GM21390 (cell line): ENCODE measurements around the gene TSHZ1.

Experiments used
- ATAC-seq: cut with Tn5 transposase; IDR thresholded peaks from one replicate; pipeline ENCODE4 v1.9.1; 2021; ENCODE audit not compliant: unreplicated experiment

The TSHZ1 gene

DNA sequence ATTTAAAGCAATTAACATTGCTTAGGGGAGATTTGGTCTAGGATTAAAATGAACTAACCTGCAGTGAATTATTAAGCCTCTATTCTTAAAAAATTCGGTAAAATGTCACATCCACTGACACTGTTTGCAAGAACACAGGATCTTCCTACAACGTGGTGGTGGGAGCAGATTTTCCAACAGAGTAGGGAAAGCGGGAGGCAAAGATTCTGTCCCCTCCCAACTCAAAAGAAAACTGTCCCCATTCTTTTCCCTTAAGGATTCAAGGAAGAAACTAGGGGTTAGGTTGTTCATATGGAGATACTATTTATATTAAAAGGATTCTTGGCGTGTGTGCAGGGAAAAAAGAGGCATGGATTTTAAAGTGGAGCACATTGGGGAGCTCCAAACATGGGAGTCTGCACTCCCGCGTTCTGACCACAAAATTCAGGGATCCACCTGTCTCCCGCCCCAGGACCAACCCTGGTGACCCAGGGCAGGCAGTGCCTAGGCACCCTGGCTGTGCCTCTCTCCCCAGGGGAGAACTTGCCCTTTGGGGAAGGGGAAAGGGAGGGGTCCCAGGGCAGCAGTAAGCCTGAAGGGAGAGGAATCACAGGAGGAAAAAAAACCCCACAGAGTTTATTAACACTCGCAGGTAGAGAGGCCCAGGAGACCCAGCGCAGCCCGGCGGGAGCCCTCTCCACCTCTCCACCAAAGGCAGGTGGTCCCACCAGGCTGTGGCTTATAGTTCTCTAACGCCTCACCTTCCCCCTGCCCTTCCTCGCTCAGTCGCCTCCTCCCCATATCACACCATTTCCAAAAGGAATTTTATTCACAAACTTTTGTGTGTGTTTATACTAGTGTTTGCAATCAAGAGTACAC, 3.9 kb upstream of the TSHZ1 start:
- no peak for ATAC-seq

DNA sequence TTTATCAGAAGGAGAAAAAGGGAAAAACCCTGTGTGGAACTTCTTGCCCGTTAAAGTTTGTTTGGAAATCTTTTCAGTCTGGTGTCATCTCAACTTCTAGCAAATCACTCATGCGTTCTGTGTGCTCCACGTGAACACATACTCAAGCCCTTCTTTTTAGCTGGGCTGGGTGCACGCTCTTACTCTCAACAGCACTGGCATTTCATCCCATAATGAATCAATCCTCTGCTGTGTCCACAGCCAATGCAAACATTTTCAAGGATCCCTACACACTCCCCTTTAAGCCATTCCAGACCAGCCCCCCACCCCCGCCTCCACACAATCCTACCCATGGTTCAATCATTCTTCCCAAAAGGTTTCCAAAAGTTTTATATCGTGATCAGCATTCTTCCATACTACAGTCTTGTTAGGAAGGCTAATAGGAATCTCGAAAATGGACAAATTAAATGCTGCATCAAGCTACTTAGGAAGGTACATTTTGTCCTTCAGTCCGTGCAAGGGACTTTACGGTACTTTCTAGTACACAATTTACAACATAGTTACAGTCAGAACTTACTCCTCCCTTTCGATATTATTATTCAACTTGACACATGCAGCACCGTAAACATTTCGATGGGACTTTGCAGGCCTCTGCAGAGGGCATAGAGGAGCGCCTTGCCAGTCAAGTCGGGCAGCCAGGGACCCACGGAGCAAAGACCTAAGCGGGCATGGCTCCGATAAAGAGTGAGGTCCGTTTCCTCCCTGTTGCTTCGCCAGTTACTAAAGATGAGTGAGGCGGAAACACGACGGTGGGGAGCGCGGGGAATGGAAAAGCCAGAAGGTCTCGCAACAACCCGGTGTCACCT, 3.1 kb upstream of the TSHZ1 start:
- no peak for ATAC-seq

DNA sequence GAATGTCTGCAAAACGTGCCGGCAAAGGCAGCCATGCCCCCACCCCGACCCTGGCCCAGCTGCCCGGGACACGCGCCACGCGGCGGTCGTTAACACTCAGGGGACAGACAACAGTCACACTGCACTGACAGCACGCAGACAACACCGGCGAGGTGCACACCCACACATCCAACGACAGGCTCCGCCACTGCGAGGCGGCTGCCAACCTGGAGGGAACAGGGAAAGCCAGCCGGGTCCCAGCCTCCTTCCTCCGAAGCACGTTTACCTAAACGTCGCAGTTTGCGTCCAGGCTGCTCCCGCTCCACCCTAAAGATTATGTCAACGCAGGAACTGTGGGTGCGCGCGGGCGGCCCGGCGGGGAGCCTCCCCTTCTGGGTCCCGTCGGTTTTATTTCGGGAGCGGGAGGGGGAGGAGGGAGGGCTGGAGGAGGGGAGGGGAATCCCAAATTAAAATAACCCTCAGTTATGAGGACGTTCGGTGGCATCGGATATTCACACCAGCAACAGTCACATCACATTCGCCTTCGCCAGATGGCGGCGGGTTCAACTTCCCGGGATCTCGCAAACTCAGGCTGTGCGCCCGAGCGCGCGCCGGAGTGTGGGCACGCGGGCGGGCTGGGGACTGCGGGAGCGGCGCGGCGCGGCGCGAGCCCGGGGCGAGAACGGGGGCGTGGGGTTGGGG, 2.3 kb upstream of the TSHZ1 start:
- ATAC-seq, result peak; percentile 9

DNA sequence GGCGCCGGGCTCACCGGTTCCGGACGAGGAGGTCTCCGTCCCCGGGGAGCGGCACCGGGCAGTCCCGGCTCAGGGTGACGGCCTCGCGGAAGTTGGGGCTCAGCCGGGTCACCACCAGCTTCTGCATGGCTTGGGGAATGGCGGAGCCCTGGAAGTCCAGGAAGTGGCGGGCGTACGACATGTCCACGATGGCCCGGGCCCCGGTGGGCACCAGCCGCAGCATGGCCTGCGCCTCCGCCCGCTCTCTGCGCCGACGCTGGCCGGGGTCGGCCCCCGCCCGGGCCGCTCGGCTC, 1.8 kb upstream of the TSHZ1 start:
- peak; percentile 12 for ATAC-seq

DNA sequence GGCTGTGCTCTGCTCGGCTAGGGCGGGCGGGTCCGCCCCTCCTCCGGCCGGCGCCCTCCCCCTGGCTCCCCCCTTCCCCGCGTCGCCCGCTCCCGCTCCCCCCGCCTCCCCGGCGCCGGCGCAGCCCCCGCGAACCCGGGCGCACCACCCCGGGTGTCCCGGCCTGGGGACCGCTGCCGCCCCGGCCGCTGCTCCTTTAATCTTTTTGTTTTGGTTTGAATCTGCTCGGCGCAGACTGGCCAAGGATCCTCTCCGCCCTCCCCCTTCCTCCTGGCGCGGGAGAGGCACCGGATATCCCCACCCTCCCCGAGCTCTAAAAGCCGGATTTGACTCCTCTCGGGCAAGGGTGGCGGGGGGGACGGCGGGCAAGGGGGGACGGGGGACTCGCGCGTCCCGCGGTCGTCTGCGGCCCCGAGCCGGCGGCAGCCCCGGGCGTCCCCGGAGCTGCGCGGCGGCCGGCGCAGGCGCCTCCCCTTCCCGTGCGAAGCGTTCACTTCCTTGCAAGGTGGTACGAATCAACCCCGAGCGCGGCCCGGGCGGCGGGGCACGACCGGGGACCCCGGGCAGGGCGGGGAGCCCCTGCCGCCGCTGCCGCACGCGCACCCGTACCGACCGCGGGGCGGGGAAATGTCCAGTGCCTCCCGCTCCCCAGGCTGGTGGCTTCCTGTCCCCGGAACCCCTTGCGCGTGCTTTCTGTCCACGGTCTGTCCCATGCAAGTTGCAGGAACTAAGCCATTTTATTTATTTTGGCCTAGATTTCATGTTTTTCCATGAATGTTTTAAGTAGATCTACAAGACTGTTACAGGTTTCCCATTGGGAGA, 1.3 kb upstream of the TSHZ1 start, which contains the start of gene PTGR3:
Gene PTGR3, minus strand, starts transcription at position 11 of the 822 bp plus-strand sequence. CDS start 81 bp downstream, outside the sequence.
- peak; percentile 46 for ATAC-seq

DNA sequence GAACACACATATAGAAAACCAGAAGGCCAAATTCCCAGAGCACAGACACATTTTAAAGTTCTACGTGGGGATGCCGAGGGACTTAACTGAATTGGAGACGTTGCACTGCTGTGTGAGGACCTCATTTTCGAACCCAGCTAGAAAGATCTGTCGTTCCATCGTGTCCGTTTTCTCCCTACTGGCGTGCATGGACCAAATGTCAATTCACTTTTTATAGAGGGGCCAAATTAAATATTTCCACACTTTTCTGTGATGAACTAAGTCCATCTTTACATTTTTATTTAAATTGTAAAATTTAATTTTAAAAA, 692 bp upstream of the TSHZ1 start:
- no peak for ATAC-seq

DNA sequence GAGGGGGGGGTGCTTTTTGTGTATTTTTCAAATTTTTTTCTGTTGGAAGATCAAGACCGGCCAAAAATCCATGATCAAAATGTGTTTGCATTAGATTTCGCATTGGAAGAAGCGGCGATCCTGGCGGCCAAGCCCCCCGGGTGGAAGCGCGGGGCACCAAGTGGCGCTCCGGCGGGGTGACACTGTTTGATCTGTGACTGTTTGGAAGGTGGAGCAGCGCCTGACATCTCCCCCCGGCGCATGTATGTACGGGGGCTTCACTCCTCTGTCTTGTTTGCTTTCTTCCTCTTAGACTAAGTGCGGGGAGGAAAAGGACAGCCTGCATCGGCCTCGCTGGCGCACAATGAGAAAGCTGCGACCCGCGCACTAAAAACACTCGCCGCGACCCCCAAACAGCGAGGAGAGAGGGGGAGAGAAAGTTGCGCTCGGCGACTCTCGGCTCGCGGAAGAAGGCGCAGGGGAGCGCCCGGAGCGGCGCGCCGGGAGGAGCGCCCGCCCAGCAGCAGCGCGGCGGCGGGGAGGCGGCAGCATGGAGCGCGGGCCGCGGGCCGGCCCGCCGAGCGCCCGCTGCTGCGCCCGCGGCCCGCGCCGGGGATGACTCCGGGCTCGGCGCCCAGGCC, 515 bp downstream of the TSHZ1 start:
- ATAC-seq, result no peak

DNA sequence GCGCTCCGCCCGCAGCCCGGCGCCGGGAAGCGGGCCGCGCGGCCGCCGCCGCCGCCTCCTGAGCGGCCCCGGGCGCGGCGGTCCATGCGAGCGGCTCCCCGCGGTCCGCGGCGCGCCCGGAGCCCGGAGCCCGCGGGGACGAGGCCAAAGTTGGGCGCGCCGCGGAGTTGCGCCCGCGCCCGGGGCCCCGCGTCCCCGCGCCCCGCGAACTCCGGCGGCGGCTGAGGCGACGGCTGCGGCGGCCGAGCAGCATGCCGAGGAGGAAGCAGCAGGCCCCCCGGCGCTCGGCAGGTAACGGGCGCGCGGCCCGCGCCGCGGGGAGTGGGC, 992 bp downstream of the TSHZ1 start:
- no peak for ATAC-seq

DNA sequence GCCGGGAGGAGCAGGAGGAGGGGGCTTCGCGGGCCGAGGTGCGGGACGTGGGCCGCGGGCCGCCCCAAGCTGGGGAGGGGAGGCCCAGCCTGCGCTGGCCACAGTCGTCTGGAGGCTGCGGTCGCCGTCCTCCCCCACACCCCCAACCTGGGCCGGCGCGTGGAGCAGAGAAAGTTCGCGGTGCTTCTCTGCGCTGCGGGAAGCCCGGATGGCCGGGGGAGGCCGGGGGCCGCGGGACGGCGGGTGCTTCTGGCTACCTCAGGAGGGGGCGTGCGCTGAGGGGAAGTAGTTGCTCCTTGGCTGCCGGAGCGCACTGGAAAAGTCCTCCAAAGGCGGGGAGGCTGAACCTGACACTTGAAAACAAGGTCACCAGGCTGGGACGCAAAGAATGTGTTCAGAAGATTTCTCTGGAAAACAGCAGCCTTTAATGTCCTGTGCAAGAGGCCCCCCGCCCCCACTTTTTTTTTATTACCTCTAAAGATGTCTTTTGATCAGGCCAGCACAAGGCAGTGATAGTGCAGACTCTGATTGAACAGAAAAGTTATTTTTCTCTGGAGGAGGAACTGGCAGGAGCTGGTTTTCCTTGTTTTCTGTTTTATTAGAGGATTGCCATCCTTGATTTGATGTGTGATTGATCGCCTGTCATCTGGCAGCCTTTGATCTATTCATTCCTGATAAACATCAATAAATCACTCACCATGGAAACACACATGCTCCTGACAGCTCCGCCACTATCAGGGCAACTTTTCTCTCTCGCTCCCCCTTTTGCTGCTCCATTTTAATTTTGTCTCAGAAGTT, 1.6 kb downstream of the TSHZ1 start:
- no peak for ATAC-seq

DNA sequence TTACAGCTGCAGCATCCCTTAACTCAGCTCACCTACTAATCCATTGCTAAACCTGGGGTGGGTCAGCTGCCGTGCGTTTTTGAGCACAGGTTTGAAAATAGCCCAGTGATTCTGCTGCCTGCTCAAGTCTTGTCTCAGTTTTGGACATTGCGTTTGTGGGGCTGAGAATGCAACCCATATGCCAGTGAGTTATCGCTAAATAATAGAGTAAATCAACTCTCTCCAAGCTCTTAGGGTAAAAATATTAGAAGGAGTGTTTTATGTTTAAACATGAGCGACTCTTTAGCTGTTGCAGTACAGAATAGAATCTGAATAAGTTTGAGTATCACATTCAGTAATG, 2.1 kb downstream of the TSHZ1 start:
- ATAC-seq, result no peak

DNA sequence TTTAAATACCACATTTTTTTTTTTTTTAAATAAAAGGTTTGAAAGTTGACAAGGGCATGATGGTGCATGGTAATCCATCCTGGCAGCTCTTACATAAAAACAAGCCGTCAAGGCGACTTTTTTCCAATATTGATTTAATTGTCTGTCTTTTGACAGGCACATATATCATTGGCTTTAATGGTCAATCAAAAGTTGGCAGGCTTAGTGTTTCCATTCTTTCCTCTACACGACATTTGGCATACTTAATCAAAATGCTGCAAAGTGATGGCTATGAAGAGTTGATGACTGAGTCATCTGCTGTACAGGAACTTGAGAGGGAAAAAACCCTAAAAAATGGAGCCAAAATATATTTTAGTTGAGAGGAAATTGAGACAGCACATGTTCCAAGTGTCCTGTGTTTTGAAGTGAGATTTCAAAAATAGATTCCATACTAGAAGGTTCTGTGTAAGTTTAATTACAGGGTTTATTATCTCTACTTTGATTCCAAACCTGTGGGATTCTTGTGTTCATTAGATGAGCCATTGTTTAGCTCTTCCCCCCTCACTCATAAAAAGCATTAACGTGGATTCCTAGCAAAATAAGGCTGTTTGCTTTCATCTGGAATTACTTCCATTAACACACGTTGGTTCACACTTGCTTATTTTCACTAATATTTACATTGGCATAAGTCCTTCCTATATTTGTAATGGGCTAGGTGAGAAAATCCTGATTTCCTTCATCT, 3.2 kb downstream of the TSHZ1 start:
- ATAC-seq, result no peak

DNA sequence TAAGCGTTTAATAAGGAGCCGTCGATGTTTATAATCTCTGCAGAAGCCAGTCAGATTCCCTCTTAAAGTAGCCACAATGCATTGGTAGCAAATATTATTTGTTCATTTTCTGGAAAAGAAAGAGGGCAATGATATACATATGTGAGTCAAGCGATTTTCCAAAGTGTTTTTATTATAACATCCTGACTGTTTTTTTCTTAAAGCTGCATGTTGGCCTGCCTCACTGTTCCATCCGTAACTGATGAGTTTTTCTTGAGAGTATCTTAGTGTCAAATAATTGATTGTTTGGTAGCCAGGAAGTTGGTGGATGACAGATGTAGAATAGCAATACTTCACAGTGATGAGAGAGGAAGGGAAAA, 3.7 kb downstream of the TSHZ1 start:
- ATAC-seq, result no peak

DNA sequence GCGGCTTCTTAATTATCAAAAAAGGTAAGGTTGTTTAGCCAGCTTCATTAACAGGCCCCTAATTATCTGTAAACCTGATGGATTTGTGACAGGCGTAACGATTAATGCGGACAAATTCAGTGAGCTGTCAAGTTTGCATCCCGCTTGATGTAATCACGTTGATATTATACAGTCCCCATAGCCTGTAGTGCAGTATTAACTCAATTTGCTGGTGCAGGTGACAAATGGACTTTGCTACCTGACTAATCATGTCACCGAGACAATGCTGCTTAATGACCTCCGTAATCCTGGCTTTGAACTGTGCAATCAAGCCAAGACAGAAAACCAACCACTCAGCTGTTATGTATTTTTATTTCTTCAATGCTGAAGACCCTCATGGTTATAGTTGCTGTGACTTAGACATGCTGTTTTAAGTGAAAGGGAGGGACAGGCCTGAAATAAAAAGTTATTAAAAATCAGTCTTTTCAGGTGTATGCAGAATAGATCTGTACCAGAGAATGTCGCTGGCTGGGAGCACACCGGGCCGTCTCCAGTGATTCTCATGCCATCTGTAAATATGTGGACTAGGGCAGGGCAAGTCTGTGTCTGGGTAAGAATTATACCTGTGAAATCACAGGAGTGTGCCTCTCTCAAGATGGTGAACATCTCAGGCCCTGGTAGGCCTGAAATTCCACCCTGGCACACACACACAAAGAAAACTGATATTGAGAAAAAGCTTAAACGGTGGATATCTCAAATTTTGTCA, 4.3 kb downstream of the TSHZ1 start:
- no peak for ATAC-seq

DNA sequence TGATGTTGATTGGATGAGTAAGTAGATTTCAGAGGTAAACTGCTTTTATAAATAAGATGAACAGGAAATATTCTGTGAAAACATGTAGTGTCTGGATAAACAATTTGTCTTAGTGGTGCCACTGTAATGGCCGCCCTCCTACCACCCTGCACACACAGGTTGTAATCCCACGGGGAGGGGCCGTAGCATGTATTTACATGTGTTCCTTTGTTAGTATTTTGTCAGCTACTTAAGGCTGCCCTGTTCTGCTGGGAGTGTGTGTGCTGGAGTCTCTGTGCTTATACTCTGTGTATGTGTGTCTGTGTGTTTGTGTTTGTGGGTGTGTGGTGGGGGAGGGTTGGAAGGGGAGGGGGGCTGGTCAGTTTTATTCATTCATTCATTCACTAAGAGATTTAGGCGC, 5.1 kb downstream of the TSHZ1 start:
- ATAC-seq, result no peak

DNA sequence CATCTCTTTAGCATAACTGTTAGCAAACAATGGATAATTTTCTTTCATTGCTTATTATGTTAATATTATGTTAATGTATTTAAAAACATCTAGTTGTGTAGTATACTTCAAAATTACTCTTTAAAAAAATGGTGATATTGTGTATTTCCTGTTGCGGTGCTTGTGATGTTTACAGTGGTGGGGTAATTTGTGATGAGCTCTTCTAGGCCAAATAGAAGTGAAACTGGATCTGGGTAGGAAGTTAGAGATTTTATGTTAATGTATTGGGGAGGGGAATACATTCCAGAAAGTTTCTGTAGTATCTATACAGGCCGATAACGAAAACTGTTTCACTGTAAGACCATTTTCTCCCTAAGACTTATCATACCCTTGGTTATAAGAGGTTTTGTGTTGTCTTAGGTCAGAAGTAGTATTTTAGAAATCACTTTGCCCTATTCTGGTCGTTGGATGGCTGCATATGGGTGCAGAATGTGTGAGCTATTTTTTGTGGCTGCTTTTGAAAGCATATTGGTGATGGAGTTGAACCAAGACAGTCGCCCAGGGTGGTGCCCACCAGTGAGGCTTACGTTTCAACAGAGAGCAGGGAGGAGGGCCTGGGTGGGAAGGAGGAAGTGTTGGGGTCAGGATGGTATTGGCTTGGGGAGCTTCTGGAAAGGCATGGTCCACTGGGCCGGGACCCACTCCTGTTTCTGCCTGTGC, 5.8 kb downstream of the TSHZ1 start:
- ATAC-seq, result no peak

DNA sequence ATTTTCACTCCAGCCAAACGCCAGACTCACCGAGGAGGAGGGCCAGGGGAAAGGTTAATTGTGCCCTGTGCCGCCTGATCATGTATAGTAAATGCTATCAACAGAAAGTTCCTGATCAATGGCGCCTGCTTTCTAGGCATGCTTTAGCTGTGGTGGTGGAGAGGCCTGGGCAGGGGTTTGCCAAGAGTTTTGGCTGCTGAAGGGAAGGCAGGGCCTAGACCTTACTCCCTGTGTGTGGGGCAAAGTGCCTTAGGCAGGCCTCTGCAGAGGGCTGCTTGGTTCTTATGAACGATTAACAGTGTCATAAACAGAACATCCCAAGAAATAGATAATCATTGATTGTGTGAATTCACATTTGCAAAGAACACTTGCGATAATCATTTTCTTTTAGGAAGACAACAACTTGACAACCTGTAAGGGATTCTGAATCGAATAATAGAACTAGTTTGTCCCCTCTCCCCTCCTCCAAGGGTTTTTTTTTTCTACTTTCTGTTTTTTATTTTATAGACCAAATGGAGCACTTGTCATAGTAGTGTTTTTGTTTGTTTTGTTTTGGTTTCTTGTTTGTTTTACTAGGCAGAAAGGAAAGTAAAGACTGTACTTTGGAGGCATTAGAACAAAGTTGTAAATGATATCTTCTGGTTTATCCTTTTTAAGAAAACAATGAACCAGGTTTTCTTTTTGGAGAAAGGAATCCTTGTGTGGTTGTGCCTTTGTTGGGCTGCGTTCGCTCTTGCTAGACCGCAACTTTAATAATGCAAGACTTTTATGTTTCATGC, 6.5 kb downstream of the TSHZ1 start:
- no peak for ATAC-seq
